Measurements from ENCODE around the gene ACSS3.

- TF ChIP-seq CTCF (IDR thresholded peaks at IDR 0.05) (no peak), POLR2AphosphoS5 (IDR thresholded peaks at IDR 0.05) (no peak), POLR2A (IDR thresholded peaks at IDR 0.05) (no peak)
Observed at GRCh38 chr12:81255947-81256346, 178.1 kb downstream of the ACSS3 start.

Measured in breast epithelium (tissue), 3 donors.